ENCODE data around the gene ACO1.

DNA sequence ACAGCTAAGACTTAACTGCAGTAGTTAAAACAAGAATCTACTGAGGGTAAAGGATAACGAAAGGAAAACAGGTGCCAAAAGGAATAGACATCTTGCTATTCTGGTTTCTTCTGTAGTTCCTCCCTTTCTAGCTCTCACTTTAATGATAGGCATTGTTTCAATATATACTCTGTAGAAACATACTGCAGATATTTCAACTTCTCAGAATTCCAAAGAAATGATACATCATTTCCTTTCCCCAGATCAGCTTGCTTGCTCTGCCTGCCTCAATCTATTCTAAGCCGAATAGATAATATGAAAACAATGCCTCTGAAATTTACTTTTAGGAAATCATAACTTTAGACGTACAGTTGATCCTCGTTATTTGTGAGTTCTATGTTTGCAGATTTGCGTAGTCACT, 46.3 kb downstream of the ACO1 start:
- TF ChIP-seq POLR2A (IDR thresholded peaks at IDR 0.05; ENCODE audit: low read length) (no peak), GATA1 (IDR thresholded peaks at IDR 0.05; ENCODE audit: low read depth, low read length) (no peak)

Data from erythroblast (primary cell).